ENCODE data around the gene ST3GAL2.
"Not testable (repeated sequence)": the region's sequence is repeated elsewhere in the genome, so short reads cannot be mapped to it uniquely, and the experiment has no call there.

GRCh38 chr16:70413572-70413971, 25.3 kb downstream of the ST3GAL2 start:
- not testable (repeated sequence) for TF ChIP-seq EZH2 (IDR thresholded peaks at IDR 0.05; ENCODE audit: borderline replicate concordance, low read depth, low read length, severe bottlenecking)
- TF ChIP-seq, protein P1, sequence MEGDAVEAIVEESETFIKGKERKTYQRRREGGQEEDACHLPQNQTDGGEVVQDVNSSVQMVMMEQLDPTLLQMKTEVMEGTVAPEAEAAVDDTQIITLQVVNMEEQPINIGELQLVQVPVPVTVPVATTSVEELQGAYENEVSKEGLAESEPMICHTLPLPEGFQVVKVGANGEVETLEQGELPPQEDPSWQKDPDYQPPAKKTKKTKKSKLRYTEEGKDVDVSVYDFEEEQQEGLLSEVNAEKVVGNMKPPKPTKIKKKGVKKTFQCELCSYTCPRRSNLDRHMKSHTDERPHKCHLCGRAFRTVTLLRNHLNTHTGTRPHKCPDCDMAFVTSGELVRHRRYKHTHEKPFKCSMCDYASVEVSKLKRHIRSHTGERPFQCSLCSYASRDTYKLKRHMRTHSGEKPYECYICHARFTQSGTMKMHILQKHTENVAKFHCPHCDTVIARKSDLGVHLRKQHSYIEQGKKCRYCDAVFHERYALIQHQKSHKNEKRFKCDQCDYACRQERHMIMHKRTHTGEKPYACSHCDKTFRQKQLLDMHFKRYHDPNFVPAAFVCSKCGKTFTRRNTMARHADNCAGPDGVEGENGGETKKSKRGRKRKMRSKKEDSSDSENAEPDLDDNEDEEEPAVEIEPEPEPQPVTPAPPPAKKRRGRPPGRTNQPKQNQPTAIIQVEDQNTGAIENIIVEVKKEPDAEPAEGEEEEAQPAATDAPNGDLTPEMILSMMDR (IDR thresholded peaks at IDR 0.05; ENCODE audit: borderline replicate concordance, extremely low read depth, low read length, poor library complexity, severe bottlenecking) = not testable (repeated sequence)

Data from DND-41 (cell line).